Thyroid gland (tissue), 4 donors: ENCODE results near the gene TNS3. TPM values are rescaled to one million over a fixed set of nuclear protein-coding genes. Genes with fewer than 3 reads are reported as not detected.

Experiments used
- DNase-seq, 2 donors: peaks; one replicate each; pipeline ENCODE4 v3.0.0-alpha.2; 2019
- H3K27ac ChIP-seq, 3 donors: fragments of 200-600 bp; sonication (generic); 1 replicate in 2 of 3; 2 replicates in 1 of 3; pipeline ENCODE4 v1.5.1; 2016 to 2019; ENCODE audit warnings: mild to moderate bottlenecking in 1 of 3, moderate library complexity in 1 of 3
- H3K27me3 ChIP-seq: fragments of 200-600 bp; sonication (generic); one replicate; pipeline ENCODE4 v1.5.1; 2019
- H3K36me3 ChIP-seq, 2 donors: fragments of 200-600 bp; sonication (generic); one replicate each; pipeline ENCODE4 v1.5.1; 2016 to 2019
- H3K4me1 ChIP-seq, 2 donors: fragments of 200-600 bp; sonication (generic); one replicate each; pipeline ENCODE4 v1.5.1; 2017 to 2019
- H3K4me3 ChIP-seq, 3 donors: fragments of 200-600 bp; sonication (generic); replicated peaks in 1 of 3; 1 replicate in 2 of 3; 2 replicates in 1 of 3; pipeline ENCODE4 v1.5.1; 2016; ENCODE audit warnings: mild to moderate bottlenecking in 1 of 3
- H3K9me3 ChIP-seq: fragments of 200-600 bp; sonication (generic); one replicate; pipeline ENCODE4 v1.5.1; 2017
- CTCF ChIP-seq, 6 experiments: fragments of 200-600 bp in 3 of 6; fragments of 450-650 bp in 3 of 6; sonication (generic) in 3 of 6; IDR thresholded peaks; one replicate each; pipeline ENCODE4 v1.5.1; 2016 to 2019; ENCODE audit warnings: antibody characterized with exemption in 6 of 6, mild to moderate bottlenecking in 2 of 6, inconsistent platforms in 1 of 6, moderate library complexity in 1 of 6
- POLR2A ChIP-seq, 2 donors: fragments of 450-650 bp; IDR thresholded peaks; one replicate each; pipeline ENCODE4 v1.6.1; 2017; ENCODE audit warnings: antibody characterized with exemption in 2 of 2, mild to moderate bottlenecking in 2 of 2, moderate library complexity in 1 of 2
- WGBS, 2 donors: methylation state at CpG; one replicate each; pipeline ENCODE4 v1.1.5; 2017; 5-methylcytosine and 5-hydroxymethylcytosine counted together
- intact Hi-C: fragments of 100-400 bp; cut with DNase I; formaldehyde crosslinking; loops from one replicate; pipeline ENCODE4 v1.15.1; 2023
- total RNA-seq, 4 donors: library from RNA; depleted of rRNA; stranded (reverse); fragments of >200 nt; gene quantifications; one replicate each; pipeline ENCODE4 v1.2.3, GENCODE V29; 2016

TNS3 gene
- total RNA-seq, 4 donors from 2014 or later, result 65.8 to 93.0 (median 80.7) TPM

GRCh38 chr7:47288060-47288459 is 293.9 kb downstream of the TNS3 start:
- WGBS, 2 donors, result 90 to 96% methylated on average over 6 of the region's 6 CpGs
- Histone ChIP-seq H3K9me3 (no peaks in the 10 kb centered on the region), H3K4me3 (no peak overlapping the region), H3K27me3 (no peaks in the 10 kb centered on the region), H3K36me3 (peaks cover 42 to 46% of the 10 kb centered on the region in 2 donors), H3K4me1 (peaks cover 0 to 6% of the 10 kb centered on the region in 2 donors), H3K27ac (no peak overlapping the region)
- TF ChIP-seq CTCF (IDR thresholded peaks at IDR 0.05) (no peak), POLR2A (IDR thresholded peaks at IDR 0.05) (no peak)
- intact Hi-C loops, result no loop called here
- no peak for DNase-seq

GRCh38 chr7:47285860-47286491 is 295.9 kb downstream of the TNS3 start:
- intact Hi-C loops, result no loop called here
- WGBS, 2 donors, result 81 to 91% methylated on average over 9 of the region's 9 CpGs
- Histone ChIP-seq H3K27me3 (no peaks in the 10 kb centered on the region), H3K4me1 (no peaks in the 10 kb centered on the region), H3K36me3 (peaks cover 39 to 45% of the 10 kb centered on the region in 2 donors), H3K4me3 (no peak overlapping the region), H3K27ac (peak overlapping the region in 1 of 3 donors; percentile 18), H3K9me3 (no peaks in the 10 kb centered on the region)
- no peak for TF ChIP-seq CTCF (IDR thresholded peaks at IDR 0.05)
- TF ChIP-seq POLR2A (IDR thresholded peaks at IDR 0.05), result no peak
- DNase-seq, result no peak

GRCh38 chr7:47284691-47285635 is 296.9 kb downstream of the TNS3 start:
- peak overlapping the region in 1 of 3 donors; percentile 18 for H3K27ac ChIP-seq
- peaks cover 36 to 40% of the 10 kb centered on the region in 2 donors for H3K36me3 ChIP-seq
- DNase-seq, result no peak

GRCh38 chr7:47283497-47284131 is 298.3 kb downstream of the TNS3 start:
- Histone ChIP-seq H3K27me3 (no peaks in the 10 kb centered on the region), H3K4me1 (no peaks in the 10 kb centered on the region), H3K36me3 (peaks cover 40 to 44% of the 10 kb centered on the region in 2 donors), H3K27ac (no peak overlapping the region), H3K4me3 (no peak overlapping the region), H3K9me3 (no peaks in the 10 kb centered on the region)
- intact Hi-C loops, result no loop called here
- WGBS, 2 donors, result 88 to 94% methylated on average over 8 to 10 of the region's 10 CpGs
- TF ChIP-seq CTCF (IDR thresholded peaks at IDR 0.05), result no peak
- no peak for TF ChIP-seq POLR2A (IDR thresholded peaks at IDR 0.05)
- no peak for DNase-seq

More at GRCh38 chr7:47284691-47285635, 296.9 kb downstream of the TNS3 start:
- TF ChIP-seq POLR2A (IDR thresholded peaks at IDR 0.05), result no peak
- TF ChIP-seq CTCF (IDR thresholded peaks at IDR 0.05), result no peak
- no peaks in the 10 kb centered on the region for H3K9me3 ChIP-seq
- H3K27me3 ChIP-seq, result no peaks in the 10 kb centered on the region
- intact Hi-C loops, result no loop called here
- no peaks in the 10 kb centered on the region for H3K4me1 ChIP-seq
- 90 to 95% methylated on average over 11 of the region's 11 CpGs for WGBS, 2 donors
- H3K4me3 ChIP-seq, result no peak overlapping the region
